HG03521 (cell line): ENCODE results near the gene BAZ1B.
"Not testable (repeated sequence)": the region's sequence is repeated elsewhere in the genome, so short reads cannot be mapped to it uniquely, and the experiment has no call there.

ENCODE experiments used
- ATAC-seq: cut with Tn5 transposase; IDR thresholded peaks from one replicate; pipeline ENCODE4 v1.9.1; 2021; ENCODE audit warnings: mild to moderate bottlenecking, moderate library complexity; ENCODE audit not compliant: unreplicated experiment

Gene BAZ1B

GRCh38 chr7:73509463-73509862 lies 12.6 kb downstream of the BAZ1B start:
- no peak for ATAC-seq

- no peak for ATAC-seq
Measured at GRCh38 chr7:73507556-73507955, 14.5 kb downstream of the BAZ1B start.

- ATAC-seq: no peak
Measured at GRCh38 chr7:73504920-73505319, 17.2 kb downstream of the BAZ1B start.

DNA sequence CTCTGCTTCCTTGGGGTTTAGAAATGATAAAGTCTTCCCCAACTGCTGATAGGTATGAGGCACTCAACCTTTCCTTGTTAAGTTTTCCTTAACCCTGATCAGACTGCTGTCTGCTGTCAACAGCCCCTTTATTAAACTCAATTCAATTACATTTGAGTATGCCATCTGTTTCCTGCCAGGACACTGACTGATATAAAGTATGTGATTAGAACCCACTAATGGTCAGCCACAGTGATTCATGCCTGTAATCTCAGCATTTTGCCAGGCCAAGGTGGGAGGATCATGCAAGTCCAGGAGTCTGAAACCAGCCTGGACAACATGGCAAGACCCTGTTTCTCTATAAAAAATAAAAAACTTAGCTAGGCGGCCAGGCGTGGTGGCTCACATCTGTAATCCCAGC lies 18.1 kb downstream of the BAZ1B start:
- ATAC-seq: no peak

GRCh38 chr7:73503229-73503628 lies 18.9 kb downstream of the BAZ1B start:
- ATAC-seq: no peak

DNA sequence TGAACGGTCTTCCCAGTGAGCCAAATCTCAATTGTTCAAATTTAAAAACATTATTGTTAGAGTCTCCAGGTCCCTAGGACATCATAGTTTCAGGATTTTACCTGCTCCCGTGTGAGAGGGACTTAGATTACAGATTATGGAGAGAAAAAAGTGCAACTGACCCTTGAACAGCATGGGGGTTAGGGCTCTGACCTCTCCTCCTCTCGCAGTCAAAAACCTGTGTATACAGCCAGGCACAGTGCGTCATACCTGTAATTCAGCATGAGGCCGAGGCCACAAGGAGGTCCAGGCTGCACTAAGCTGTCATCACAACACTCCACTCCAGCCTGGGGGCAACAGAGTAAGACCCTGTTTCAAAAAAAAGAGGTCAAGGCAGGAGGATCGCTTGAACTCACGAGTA lies 25.5 kb downstream of the BAZ1B start:
- ATAC-seq: no peak

DNA sequence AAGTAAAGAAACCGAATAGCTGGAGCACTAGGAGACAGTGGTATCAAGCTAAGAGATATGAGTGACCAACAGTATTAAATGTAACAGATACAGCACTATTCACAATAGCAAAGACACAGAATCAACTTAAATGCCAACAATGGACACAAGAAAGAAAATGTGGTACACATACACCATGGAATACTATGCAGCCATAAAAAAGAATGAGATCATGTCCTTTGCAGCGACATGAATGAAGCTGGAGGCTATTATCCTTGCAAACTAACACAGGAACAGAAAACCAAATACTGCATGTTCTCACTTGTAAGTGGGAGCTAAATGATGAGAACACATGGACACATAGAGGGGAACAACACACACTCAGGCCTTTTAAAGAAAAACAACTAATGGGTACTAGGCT lies 26.6 kb downstream of the BAZ1B start:
- ATAC-seq: not testable (repeated sequence)

DNA sequence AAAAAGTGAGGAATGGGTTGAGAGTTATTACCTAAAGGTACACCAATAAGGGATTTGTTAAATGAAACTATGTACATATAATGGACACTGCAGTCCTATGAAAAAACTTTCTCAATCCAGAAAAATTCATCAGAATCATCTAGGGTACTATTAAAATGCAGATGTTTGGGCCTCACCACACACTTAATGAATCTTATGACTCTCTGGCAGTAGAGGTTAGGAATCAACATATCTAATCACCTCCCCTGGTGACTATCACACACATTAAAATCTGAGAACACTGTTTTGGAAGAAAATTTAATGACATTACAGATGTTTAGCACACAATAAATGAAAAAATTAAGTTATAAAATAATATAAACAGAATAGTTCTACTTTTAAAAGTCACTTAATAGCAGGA lies 32.1 kb downstream of the BAZ1B start:
- no peak for ATAC-seq

DNA sequence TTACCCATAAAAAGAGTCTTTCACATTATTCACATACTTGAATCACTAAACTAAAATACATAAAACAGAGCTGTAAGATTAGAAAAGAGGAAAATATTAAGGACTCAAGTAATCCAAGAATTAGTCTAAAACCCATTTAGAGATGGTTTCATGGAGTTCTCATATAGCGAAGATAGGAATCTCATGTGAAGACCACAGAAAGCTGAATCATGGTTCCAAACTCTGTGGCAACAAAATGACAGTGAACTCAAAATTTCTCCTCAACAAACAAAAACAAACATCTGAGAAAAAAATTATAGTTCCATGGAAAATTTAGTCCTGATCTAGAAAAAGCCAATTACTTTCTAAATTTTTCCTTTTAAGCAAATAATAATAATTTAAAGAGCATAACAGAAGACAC lies 34.6 kb downstream of the BAZ1B start:
- ATAC-seq: no peak

DNA sequence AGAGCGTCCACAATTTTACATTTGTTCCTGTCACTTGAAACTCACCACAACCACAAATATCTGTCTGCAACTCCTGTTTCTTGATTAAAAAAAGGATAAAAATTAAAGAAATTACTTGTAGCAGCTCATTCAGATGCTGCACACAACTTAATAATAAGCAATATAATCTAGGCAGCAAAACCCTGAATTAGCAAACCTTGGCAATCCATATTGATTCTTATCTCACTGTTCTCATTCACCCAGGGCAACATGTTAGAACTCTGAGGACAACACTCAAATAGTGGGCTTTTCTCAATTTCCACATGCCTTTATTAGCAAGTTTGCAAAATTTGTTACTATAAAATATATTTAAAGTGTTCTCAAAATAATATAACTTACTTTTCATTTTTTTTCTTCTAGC lies 38.9 kb downstream of the BAZ1B start:
- no peak for ATAC-seq

- ATAC-seq: no peak
Measured at GRCh38 chr7:73482746-73483145, 39.3 kb downstream of the BAZ1B start.

DNA sequence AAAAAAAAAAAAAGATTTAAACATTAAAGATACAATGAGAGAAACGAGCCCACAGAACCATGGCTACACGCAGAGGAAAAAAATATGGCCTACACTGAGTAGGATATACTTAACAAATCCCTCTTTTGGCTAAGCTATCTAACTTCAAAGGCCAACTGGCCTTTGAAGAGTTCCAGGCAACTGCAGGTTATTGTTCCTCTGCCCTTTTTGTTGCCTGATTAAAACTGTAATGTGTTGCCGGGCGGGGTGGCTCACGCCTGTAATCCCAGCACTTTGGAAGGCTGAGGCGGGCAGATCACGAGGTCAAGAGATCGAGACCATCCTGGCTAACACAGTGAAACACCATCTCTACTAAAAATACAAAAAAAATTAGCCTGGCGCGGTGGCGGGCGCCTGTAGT lies 40.6 kb downstream of the BAZ1B start:
- not testable (repeated sequence) for ATAC-seq

DNA sequence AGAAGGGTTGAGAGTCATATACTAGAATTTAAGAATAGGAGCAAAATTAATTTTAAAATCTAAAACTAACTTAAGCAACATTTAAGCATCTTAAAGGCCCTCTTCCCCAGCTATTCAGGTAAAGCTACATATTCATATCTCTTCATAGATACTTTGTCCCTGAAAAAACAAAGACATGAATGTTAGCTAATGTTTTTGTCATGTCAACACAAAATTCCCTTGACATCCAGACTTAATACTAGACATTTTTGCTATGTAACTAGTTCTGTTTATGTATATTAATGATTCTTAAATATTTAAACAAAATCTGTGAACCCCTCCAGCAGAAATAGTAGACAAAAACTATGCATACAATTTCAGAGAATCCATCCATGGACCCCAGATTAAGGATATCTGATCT lies 43.5 kb downstream of the BAZ1B start:
- no peak for ATAC-seq

GRCh38 chr7:73477376-73477775 lies 44.7 kb downstream of the BAZ1B start:
- no peak for ATAC-seq

DNA sequence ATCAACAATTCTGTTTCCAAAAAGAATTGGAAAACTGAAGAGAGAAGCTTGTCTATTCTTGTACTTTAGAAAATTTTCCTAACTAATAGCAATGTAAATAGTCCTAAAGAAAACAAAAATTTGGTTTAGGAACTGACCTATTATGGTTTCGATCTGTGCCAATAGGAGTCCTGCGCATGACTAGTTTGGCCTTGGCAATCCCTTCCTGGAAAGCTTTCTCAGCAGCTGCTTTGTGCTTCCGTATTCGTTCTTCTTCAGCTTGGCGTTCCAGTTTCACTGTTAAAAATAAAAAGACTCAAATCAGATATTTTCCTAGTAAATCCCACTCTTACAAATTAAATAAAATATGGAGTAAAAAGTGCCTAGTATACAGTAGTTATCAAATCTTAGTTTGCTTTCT lies 51.9 kb downstream of the BAZ1B start:
- no peak for ATAC-seq

DNA sequence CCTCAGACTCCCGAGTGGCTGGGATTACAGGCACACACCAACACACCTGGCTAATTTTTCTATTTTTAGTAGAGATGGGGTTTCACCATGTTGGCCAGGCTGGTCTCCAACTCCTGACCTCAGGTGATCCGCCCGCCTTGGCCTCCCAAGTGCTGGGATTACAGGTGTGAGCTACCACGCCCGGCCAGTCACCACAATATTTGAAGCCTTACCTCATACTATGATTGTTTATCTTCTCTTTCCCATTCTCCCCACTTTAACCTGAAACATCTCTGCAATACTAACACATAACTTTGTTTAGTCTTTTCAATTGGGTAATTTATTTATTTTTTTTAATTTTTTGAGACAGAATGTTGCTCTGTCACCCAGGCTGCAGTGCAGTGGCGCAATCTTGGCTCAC lies 55.0 kb downstream of the BAZ1B start:
- not testable (repeated sequence) for ATAC-seq

DNA sequence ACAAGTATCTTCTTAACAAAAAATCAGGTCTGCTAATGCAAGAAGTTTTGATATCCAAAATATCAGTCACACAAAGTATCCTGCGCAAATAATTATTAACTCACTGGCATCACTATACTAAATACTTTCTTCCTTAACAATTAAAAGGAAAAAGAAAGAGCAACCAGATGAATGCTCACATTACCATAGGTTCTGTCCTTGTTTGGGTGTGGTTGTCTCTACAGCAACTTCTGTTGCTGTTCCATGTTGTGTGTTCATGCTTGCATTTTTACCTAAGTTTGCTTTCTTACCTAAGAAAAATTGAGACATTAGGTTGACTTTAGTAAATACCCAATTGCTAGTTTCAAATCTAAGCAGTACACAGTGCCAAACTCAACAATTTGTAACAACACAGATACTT lies 56.0 kb downstream of the BAZ1B start:
- ATAC-seq: no peak

DNA sequence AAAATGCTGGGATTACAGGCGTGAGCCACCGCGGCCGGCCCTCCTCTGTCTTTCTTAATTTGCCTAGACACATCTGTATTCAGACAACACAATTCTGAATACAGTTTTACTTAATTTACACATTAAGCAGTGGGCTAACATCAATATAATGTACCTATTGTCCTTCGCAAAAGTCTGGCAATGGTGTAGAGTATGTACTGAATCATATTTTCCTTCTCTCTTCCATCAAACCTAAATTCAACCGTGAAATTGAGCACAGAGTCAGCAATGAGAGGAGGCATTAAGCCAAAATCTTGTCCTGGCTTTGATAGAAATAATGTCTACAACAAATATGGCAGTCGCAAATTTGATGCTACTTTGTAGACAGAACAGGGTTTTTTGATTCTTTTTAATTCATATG lies 58.1 kb downstream of the BAZ1B start:
- no peak for ATAC-seq

DNA sequence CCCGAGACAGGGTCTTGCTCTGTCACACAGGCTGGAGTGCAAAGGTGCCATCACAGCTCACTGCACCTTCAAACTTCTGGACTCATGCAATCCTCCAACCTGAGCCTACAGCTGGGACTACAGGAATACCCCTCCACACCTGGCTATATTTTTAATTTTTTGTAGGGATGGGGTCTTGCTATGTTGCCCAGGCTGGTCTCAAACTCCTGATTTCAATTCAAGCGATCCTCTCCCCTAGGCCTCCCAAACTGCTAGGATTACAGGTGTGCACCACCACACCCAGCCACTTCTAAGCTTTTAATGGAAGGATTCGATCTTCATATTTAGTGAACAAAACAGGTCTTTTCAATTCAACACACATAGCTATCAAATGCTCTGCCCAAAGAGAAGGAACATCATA lies 58.8 kb downstream of the BAZ1B start:
- ATAC-seq: no peak

DNA sequence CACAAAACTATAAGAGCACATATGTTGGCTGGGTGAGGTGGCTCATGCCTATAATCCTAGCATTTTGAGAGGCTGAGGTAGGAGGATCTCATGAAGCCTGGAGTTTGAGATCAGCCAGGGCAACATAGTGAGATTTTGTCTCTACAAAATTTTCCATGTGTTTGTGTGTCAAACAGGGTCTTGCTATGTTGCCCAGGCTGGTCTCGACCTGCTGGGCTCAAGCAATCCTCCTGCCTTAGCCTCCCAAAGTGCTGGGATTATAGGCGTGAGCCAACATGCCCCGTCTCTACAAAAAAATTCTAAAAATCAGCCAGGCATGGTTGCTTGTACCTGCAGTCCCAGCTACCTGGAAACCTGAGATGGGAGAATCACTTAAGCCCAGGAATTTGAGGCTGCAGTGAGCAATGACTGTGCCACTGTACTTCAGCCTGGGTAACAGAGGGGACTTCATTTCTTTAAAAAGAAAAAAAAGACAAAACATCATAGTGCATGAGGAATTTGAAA lies 60.3 kb downstream of the BAZ1B start:
- no peak for ATAC-seq

DNA sequence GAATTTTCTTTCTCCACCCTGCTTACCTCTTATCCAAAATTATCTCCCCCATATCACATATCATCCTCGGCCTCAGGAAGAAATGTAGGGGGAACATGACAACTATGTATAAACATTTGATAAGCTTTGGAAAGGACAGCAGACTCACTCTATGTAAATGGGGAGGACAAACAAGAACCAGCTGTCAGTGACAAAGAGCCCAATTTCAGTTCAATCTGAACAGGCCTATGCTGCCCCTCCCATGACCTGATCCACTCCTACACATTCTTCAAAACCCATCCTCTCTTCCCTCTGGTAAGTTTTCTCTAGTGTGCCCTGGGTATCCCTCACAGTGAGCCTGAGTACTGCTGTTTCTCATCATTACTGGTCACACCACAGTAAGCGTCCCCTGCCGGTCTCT lies 67.7 kb downstream of the BAZ1B start:
- ATAC-seq: no peak

DNA sequence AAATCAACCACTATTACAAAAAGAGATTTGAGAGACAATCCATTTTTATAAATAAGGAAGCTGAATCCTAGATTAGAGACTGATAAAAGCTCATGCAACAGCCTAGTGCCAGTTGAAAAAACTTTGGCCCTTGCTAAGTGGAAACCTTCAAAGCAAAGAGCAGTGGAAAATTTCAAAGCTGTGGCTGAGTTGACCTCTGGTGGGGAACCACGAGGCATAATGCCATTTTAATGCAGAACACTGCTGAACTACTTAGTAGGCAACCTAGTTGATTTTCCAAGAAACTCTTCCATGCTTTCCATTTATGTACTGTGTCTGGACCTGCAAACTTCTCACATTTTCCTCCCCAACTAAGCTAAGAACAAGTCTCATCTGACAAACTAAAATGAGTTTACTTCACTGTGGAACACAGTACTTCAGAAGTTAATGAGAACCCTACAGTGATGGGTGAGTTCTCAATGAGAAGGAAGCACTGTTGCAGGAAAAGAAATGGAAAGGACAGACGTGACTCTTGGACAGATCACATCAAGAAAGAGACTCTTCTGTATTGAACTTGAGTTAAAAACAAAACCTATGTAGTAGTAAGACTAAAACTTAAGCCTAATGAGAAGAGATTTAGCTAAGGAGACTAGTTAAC lies 69.0 kb downstream of the BAZ1B start:
- ATAC-seq: no peak

DNA sequence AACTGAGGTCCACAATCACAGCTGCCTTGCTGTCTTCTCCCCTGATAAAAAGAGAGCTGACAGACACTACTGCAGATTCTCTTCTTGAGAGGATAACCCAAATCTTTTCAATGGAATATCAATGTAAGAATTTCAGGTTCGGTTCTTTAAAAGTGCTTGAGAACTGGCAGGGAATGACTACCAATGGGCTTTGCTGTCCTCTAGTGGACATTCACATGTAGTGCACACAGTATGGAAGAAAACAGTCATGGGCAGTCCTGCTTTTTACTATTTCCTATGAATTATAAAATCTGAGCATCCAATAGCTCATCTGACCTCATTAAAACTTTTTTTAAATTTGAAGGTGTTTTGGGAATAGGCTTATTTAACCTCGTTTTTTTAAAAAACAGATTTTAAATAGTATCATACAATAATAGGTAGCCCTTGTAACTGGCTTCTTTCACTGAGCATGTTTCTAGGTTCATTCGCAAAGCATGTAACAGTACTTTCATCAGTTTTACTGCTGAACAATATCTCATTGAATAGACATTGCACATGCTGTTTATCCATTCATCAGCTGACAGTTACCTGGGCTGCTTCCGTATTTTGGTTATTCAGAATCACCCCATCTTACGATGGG lies 70.2 kb downstream of the BAZ1B start:
- ATAC-seq: no peak
